Measurements from ENCODE around the gene PISD. TPM values are rescaled to one million over a fixed set of nuclear protein-coding genes. Genes with fewer than 3 reads are reported as not detected.
A peak's percentile ranks its signal among the peaks of the same experiment; 100 is the strongest.
"Not testable (repeated sequence)": the region's sequence is repeated elsewhere in the genome, so short reads cannot be mapped to it uniquely, and the experiment has no call there.

PISD gene
- polyA plus RNA-seq, 1 donor: 54.3 TPM

GRCh38 chr22:31682751-31683150, 20.7 kb upstream of the PISD start:
- Histone ChIP-seq H3K27ac (ENCODE audit: low read length) (no peak overlapping the region), H3K36me3 (ENCODE audit: control insufficient read depth, insufficient read depth, low read length) (peaks cover 39% of the 10 kb centered on the region), H3K4me3 (ENCODE audit: low read length) (no peak overlapping the region), H3K27me3 (ENCODE audit: control insufficient read depth, insufficient read depth, low read length) (no peaks in the 10 kb centered on the region), H3K4me1 (ENCODE audit: control insufficient read depth, insufficient read depth, low read length) (no peaks in the 10 kb centered on the region), H3K9me3 (ENCODE audit: control insufficient read depth, low read depth, low read length) (no peaks in the 10 kb centered on the region)
- no peak for DNase-seq
- no CpG with 5 or more reads among the region's 7 CpGs for WGBS (ENCODE audit: insufficient coverage, low lambda C conversion rate)

DNA sequence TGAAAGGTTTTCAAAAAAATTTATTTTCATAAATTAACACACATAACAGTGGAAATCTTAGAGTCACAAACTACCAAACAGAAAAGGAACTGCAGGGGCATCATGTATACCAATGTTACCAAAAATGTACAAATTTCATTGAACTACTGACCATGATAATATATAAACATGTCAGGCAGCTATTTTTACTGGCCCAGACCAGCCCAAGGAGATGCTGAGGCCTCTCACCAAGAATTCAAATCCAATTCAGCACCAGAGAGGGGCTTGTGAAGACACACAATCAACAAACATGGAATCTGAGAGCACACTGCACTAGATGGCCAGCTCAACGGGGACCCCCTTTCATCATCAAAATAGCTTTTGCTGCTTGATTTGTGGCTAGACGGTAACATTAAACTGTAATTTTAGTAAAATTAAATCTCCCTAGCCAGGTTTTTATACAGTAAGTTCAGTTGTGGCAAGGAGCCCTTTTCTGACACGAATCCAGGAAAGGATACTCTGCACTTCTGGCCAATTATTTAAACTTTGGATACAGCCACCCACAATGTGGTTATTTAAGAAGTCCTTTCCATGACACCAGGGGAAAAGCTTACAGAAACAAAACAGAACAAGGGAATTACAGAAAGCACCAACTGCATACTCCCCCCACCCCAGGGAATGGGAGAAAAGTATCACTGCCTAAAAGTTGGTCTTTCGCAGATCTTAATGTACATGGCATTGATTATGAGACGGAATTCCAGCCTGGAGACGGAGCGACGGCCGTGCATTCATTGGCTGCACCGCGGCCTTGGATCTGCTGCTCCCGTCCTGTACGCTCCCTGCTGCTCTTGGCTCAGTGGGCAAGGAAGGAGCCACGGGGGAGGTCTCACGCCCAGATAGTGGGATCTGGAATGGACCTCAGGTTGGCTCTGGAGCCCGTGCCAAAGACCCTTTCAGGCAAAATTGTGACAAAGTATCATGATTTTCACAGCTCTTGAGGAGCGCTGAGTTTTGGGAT, 19.6 kb upstream of the PISD start:
- no peak for DNase-seq
- H3K27ac ChIP-seq (ENCODE audit: low read length): no peak overlapping the region
- no peaks in the 10 kb centered on the region for H3K4me1 ChIP-seq (ENCODE audit: control insufficient read depth, insufficient read depth, low read length)
- H3K4me3 ChIP-seq (ENCODE audit: low read length): no peak overlapping the region
- no peaks in the 10 kb centered on the region for H3K9me3 ChIP-seq (ENCODE audit: control insufficient read depth, low read depth, low read length)
- peaks cover 37% of the 10 kb centered on the region for H3K36me3 ChIP-seq (ENCODE audit: control insufficient read depth, insufficient read depth, low read length)
- H3K27me3 ChIP-seq (ENCODE audit: control insufficient read depth, insufficient read depth, low read length): no peaks in the 10 kb centered on the region
- WGBS (ENCODE audit: insufficient coverage, low lambda C conversion rate): no CpG with 5 or more reads among the region's 17 CpGs

DNA sequence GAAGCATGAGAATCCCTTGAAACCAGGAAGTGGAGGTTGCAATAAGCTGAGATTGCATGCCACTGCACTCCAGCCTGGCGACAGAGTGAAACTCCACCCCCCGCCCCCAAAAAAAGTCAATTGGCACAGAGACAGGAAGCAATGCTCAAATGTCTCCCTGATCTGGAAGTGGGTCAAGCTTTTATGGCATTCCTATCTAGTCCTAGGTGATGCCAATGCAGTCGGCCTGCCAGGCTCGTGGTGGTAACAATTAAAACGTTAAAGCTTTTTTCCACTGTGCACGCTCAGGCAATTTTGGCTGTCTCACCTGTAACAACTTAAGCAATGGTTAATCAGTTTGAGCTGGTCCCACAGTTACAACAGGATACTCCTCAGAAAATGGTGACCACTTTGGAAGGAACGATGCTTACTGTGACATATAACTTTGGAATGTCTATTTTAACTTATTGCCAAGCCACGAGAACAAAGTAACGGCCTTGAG, 18.9 kb upstream of the PISD start:
- peaks cover 32% of the 10 kb centered on the region for H3K36me3 ChIP-seq (ENCODE audit: control insufficient read depth, insufficient read depth, low read length)
- H3K9me3 ChIP-seq (ENCODE audit: control insufficient read depth, low read depth, low read length): no peaks in the 10 kb centered on the region
- H3K4me1 ChIP-seq (ENCODE audit: control insufficient read depth, insufficient read depth, low read length): no peaks in the 10 kb centered on the region
- DNase-seq: no peak
- H3K4me3 ChIP-seq (ENCODE audit: low read length): no peak overlapping the region
- H3K27ac ChIP-seq (ENCODE audit: low read length): no peak overlapping the region
- WGBS (ENCODE audit: insufficient coverage, low lambda C conversion rate): 92% methylated on average over 2 of the region's 9 CpGs
- H3K27me3 ChIP-seq (ENCODE audit: control insufficient read depth, insufficient read depth, low read length): no peaks in the 10 kb centered on the region

- WGBS (ENCODE audit: insufficient coverage, low lambda C conversion rate): no CpG with 5 or more reads among the region's 7 CpGs
- H3K4me1 ChIP-seq (ENCODE audit: control insufficient read depth, insufficient read depth, low read length): no peaks in the 10 kb centered on the region
- no peak overlapping the region for H3K27ac ChIP-seq (ENCODE audit: low read length)
- H3K27me3 ChIP-seq (ENCODE audit: control insufficient read depth, insufficient read depth, low read length): no peaks in the 10 kb centered on the region
- no peak for DNase-seq
- peaks cover 14% of the 10 kb centered on the region for H3K36me3 ChIP-seq (ENCODE audit: control insufficient read depth, insufficient read depth, low read length)
- no peak overlapping the region for H3K4me3 ChIP-seq (ENCODE audit: low read length)
- no peaks in the 10 kb centered on the region for H3K9me3 ChIP-seq (ENCODE audit: control insufficient read depth, low read depth, low read length)
Measured at GRCh38 chr22:31678748-31679147, 16.7 kb upstream of the PISD start.

GRCh38 chr22:31676700-31677099, 14.7 kb upstream of the PISD start:
- Histone ChIP-seq H3K27ac (ENCODE audit: low read length) (peak overlapping the region; percentile 44), H3K36me3 (ENCODE audit: control insufficient read depth, insufficient read depth, low read length) (no peaks in the 10 kb centered on the region), H3K27me3 (ENCODE audit: control insufficient read depth, insufficient read depth, low read length) (no peaks in the 10 kb centered on the region), H3K4me3 (ENCODE audit: low read length) (peak overlapping the region; percentile 57), H3K4me1 (ENCODE audit: control insufficient read depth, insufficient read depth, low read length) (no peaks in the 10 kb centered on the region), H3K9me3 (ENCODE audit: control insufficient read depth, low read depth, low read length) (no peaks in the 10 kb centered on the region)
- peak; percentile 95 to 97 for DNase-seq
- WGBS (ENCODE audit: insufficient coverage, low lambda C conversion rate): no CpG with 5 or more reads among the region's 25 CpGs

GRCh38 chr22:31674219-31674618, 12.2 kb upstream of the PISD start:
- 94% methylated on average over 2 of the region's 5 CpGs for WGBS (ENCODE audit: insufficient coverage, low lambda C conversion rate)
- H3K27me3 ChIP-seq (ENCODE audit: control insufficient read depth, insufficient read depth, low read length); H3K4me3 ChIP-seq (ENCODE audit: low read length); H3K4me1 ChIP-seq (ENCODE audit: control insufficient read depth, insufficient read depth, low read length); H3K27ac ChIP-seq (ENCODE audit: low read length); H3K36me3 ChIP-seq (ENCODE audit: control insufficient read depth, insufficient read depth, low read length); DNase-seq; H3K9me3 ChIP-seq (ENCODE audit: control insufficient read depth, low read depth, low read length): not testable (repeated sequence)

DNA sequence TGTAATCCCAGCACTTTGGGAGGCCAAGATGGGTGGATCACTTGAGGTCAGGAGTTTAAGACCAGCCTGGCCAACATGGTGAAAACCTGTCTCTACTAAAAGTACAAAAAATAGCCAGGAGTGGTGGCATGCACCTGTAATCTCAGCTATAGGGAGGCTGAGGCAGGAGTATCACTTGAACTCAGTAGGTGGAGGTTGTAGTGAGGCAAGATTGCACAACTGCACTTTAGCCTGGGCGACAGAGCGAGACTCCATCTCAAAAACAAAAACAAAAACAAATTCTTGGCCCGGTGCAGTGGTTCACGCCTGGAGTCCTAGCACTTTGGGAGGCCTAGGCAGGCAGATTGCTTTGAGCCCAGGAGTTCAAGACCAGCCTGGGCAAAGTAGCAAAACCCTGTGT, 6.8 kb upstream of the PISD start:
- no CpG with 5 or more reads among the region's 4 CpGs for WGBS (ENCODE audit: insufficient coverage, low lambda C conversion rate)
- not testable (repeated sequence) for H3K36me3 ChIP-seq (ENCODE audit: control insufficient read depth, insufficient read depth, low read length); DNase-seq; H3K27me3 ChIP-seq (ENCODE audit: control insufficient read depth, insufficient read depth, low read length); H3K4me1 ChIP-seq (ENCODE audit: control insufficient read depth, insufficient read depth, low read length); H3K4me3 ChIP-seq (ENCODE audit: low read length); H3K9me3 ChIP-seq (ENCODE audit: control insufficient read depth, low read depth, low read length); H3K27ac ChIP-seq (ENCODE audit: low read length)

GRCh38 chr22:31662668-31663037, 638 bp upstream of the PISD start:
- Histone ChIP-seq H3K27ac (ENCODE audit: low read length) (peak overlapping the region; percentile 87), H3K36me3 (ENCODE audit: control insufficient read depth, insufficient read depth, low read length) (no peaks in the 10 kb centered on the region), H3K4me1 (ENCODE audit: control insufficient read depth, insufficient read depth, low read length) (peaks cover 12% of the 10 kb centered on the region), H3K27me3 (ENCODE audit: control insufficient read depth, insufficient read depth, low read length) (no peaks in the 10 kb centered on the region), H3K9me3 (ENCODE audit: control insufficient read depth, low read depth, low read length) (no peaks in the 10 kb centered on the region), H3K4me3 (ENCODE audit: low read length) (peak overlapping the region; percentile 50)
- DNase-seq: no peak
- no CpG with 5 or more reads among the region's 8 CpGs for WGBS (ENCODE audit: insufficient coverage, low lambda C conversion rate)

DNA sequence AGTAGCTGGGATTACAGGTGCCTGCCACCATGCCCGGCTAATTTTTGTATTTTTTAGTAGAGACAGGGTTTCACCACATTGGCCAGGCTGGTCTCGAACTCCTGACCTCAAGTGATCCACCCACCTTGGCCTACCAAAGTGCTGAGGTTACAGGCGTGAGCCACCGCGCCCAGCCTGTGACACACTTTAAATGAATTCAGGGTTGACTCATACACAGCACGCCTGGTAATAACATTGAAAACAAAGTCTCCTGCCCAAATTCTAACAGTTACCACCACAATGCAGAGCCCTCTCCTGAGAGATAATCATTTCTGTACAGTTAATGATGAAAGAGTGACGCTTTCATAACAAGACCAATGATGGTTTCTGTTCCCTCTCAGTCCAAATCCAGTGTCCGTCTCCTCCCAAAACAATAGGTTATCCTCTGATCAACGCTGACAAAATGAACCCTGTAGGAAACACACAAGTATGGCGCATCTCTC, 1.1 kb downstream of the PISD start:
- 45% methylated on average over 2 of the region's 10 CpGs for WGBS (ENCODE audit: insufficient coverage, low lambda C conversion rate)
- not testable (repeated sequence) for H3K36me3 ChIP-seq (ENCODE audit: control insufficient read depth, insufficient read depth, low read length); H3K27me3 ChIP-seq (ENCODE audit: control insufficient read depth, insufficient read depth, low read length); H3K9me3 ChIP-seq (ENCODE audit: control insufficient read depth, low read depth, low read length)
- Histone ChIP-seq H3K4me3 (ENCODE audit: low read length) (peak overlapping the region; percentile 50), H3K4me1 (ENCODE audit: control insufficient read depth, insufficient read depth, low read length) (peaks cover 12% of the 10 kb centered on the region), H3K27ac (ENCODE audit: low read length) (peak overlapping the region; percentile 87)
- DNase-seq: peak; percentile 10 to 31

DNA sequence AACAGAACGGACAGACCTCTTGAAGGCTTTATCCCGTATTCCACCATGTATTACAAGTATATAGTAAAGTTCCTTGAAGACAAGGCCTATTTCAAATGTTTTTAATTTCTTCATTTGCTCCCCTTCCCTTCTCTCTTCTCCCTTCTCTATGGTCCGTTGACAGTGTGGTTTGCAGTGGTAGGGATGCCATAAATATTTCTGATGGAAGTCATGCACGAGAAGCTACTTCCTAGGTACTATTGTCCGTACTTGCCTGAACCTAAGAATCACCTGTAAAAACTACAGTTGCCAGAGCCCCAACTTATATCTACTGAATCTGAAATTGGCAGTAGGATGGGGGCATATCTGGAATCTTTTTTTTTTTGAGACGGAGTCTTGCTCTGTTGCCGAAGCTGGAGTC, 2.8 kb downstream of the PISD start:
- no peak for DNase-seq
- Histone ChIP-seq H3K9me3 (ENCODE audit: control insufficient read depth, low read depth, low read length) (no peaks in the 10 kb centered on the region), H3K4me1 (ENCODE audit: control insufficient read depth, insufficient read depth, low read length) (peaks cover 12% of the 10 kb centered on the region), H3K36me3 (ENCODE audit: control insufficient read depth, insufficient read depth, low read length) (peaks cover 2% of the 10 kb centered on the region), H3K4me3 (ENCODE audit: low read length) (no peak overlapping the region), H3K27ac (ENCODE audit: low read length) (no peak overlapping the region), H3K27me3 (ENCODE audit: control insufficient read depth, insufficient read depth, low read length) (no peaks in the 10 kb centered on the region)
- WGBS (ENCODE audit: insufficient coverage, low lambda C conversion rate): 100% methylated on average over 1 of the region's 7 CpGs

Measured in large intestine (tissue), 3 donors.